Left lobe of liver (tissue), 2 donors: ENCODE measurements around the gene COPZ1. TPM values are rescaled to one million over a fixed set of nuclear protein-coding genes. Genes with fewer than 3 reads are reported as not detected.
"Not testable (repeated sequence)": the region's sequence is repeated elsewhere in the genome, so short reads cannot be mapped to it uniquely, and the experiment has no call there.

ENCODE experiments used
- ATAC-seq: fragments of 200-7000 bp; cut with Tn5 transposase; one replicate; pipeline ENCODE4 v1.9.1; 2020; ENCODE audit warnings: mild to moderate bottlenecking, moderate library complexity
- DNase-seq: peaks from one replicate; pipeline ENCODE4 v3.0.0-alpha.2; 2020; ENCODE audit warnings: low spot score
- total RNA-seq: library from RNA; stranded (reverse); gene quantifications from one replicate; pipeline ENCODE4 v1.2.1, GENCODE V29; 2021
- donor health status: DM: no; HTN: no; CAD: no; lungs with moderate emphysema.
- donor health status: DM: no; HTN: yes; CAD: no.

Gene COPZ1, protein sequence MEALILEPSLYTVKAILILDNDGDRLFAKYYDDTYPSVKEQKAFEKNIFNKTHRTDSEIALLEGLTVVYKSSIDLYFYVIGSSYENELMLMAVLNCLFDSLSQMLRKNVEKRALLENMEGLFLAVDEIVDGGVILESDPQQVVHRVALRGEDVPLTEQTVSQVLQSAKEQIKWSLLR
- total RNA-seq = 71.7 TPM

DNA sequence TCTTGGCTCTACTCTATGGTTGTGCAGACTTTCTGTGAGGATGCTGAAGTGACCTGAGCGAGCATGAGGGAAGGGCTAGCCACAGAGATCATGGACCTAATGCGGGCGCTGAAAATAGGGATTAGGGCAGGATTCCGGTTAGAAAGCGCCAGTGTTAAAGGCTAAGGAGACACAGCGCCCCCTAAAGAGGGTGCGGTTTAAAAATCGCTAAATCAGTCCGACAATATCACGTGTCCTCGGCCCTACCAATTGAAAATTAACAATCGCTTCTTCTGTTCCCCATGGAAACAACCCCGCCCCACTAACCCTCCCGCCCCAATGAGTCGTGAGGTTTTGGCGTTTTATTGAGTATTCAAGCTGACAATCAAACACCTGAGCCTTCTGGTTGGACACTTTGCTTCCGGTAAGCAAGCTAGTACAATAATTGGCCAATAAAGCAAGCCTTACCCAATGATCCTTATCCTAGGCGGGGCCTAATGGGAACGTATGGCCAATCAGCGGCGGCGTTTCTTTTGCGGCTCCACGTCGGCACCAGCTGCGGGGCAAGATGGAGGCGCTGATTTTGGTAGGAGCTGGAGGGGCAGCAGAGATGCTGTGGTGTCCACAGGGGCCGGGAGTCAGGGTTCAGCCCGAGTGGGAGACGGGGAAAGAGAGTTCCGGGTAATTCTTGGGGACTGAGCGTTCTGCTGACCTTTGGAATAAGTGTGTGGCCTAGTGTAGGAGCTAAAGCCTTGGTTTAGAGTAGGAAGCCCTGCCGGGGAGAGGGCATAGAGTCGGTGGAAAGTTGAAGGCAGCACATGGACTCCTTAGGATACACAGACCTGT lies at the start of gene COPZ1:
TSS of gene COPZ1 (plus strand) at position 515 of the 825 bp plus-strand sequence. CDS start at position 548, 33 bp downstream.
- ATAC-seq = peak; percentile 96
- DNase-seq = peak; percentile 95

DNA sequence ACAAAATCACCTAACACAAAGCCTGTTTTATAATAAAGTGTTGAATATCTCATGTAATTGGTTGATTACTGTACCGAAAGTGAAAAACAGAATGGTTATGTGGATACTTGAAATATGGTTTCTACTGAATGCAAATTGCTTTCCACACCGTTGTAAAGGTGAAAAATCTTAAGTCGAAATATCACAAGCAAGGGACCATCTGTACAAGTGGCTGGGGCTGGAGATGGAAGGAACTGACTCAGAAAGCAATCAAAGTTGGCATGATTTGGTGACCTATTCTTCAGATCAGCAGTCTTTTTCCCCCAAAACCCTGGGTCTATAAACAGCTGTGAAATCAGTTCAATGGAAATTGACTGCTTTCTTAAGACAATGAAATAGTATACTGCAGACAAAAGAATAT lies 48.6 kb upstream of the COPZ1 start:
- no peak for ATAC-seq
- no peak for DNase-seq

DNA sequence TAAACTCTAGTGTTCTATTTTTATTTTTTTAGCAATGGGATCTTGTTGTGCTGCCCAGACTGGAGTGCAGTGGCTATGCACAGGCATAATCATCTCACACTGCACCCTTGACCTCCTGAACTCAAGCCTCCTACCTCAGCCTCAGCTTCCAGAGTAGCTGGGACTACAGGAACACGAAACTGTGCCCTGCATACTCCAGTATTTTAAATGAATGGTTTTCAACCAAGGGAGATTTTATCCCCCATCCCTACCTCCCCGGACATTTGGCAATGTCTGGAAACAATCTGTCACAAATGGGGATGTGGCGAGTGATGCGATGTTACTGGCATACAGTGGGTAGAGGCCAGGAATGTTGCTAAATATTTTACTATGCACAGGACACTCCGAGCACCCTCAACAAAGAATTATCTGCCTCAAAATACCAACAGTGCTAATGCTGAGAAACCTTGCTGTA lies 47.1 kb upstream of the COPZ1 start:
- DNase-seq = no peak

DNA sequence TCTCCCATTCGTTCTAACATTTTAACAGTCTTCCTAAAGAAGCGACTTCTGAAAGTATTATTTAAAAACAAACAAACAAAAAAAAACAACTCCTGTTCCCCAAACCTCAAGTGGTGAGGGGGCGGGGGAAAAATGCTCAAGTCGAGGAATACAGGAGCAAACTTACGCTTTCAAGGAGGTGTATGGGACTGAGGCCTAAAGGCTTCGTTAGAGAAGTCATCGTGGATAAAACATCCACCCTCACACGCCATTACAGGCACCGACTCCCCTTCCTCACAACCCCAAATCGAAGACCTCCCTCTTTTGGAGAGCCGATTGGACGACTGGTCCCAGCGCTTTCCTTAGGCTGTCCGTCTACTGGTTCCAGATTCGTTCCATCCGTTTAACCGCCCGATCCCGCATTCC lies 45.7 kb upstream of the COPZ1 start:
- ATAC-seq (no peak), DNase-seq (no peak)

More for the DNA sequence above, 47.1 kb upstream of the COPZ1 start:
- ATAC-seq = no peak

DNA sequence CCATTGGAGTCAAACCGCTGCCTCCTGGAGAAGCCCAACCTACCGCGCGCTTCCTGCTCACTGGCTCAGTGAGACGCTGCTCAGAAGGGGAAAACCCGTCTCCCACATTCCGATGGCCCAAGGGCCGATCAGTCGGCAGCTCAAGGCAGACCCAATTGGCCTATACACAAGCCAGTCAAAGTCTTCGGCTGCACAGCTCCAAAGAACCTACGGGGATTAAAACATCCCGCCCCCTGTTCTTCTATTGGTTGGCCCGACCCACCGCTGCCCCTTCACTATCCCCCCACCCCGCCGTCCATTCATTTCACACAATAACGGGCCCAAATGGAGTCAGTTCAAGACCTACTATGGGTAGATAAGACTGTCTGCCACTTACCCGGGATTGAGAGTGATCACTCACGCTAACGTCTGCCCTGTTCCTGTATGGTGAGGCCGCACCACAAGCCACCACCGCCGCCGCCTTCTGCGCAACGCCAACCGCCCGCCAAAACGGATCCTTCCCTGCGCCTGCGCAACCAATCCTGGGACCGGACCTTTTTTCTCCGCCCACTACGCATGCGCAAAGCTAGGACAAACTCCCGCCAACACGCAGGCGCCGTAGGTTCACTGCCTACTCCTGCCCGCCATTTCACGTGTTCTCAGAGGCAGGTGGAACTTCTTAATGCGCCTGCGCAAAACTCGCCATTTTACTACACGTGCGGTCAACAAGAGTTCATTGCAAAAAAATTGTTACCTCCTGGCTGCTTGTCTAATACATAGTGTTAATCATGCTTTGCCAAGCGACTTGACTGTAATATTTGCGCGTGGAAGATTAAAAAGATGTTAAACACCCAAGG lies 45.1 kb upstream of the COPZ1 start, which contains the start of gene CBX5:
TSS of gene CBX5 (minus strand) at position 491 of the 836 bp plus-strand sequence. CDS start 22,472 bp downstream, outside the sequence.
- ATAC-seq = peak; percentile 82
- peak; percentile 100 for DNase-seq

DNA sequence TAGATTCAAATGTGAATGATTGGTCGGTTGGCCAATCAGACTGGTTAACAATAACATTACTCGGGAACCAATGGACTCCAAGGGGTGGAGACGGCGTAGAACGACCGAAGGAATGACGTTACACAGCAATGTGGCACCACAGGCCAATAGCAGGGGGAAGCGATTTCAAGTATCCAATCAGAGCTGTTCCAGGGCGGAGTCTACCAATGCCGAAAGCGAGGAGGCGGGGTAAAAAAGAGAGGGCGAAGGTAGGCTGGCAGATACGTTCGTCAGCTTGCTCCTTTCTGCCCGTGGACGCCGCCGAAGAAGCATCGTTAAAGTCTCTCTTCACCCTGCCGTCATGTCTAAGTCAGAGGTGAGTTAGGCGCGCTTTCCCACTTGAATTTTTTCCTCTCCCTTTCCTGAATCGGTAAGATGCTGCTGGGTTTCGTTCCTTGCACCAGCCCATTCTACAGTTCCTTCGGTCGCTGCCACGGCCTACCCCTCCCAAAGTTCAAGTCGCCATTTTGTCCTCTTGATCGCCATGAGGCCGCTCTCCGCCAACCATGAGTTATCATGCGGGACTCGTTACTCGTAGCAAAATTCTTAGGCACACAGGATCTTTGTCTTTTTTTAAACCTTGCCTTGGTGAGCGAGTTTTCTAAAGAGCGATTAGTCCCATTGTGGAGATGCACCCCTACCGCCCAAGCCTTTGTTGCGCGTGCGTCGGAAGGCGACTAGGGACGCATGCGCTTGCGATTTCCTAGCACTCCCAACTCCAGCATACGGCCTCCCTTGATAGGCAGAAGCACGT lies 44.3 kb upstream of the COPZ1 start, which contains the start of gene HNRNPA1:
TSS of gene HNRNPA1 (plus strand) at position 259 of the 793 bp plus-strand sequence. CDS start at position 341, 82 bp downstream.
- ATAC-seq = peak; percentile 85
- DNase-seq = peak; percentile 97

DNA sequence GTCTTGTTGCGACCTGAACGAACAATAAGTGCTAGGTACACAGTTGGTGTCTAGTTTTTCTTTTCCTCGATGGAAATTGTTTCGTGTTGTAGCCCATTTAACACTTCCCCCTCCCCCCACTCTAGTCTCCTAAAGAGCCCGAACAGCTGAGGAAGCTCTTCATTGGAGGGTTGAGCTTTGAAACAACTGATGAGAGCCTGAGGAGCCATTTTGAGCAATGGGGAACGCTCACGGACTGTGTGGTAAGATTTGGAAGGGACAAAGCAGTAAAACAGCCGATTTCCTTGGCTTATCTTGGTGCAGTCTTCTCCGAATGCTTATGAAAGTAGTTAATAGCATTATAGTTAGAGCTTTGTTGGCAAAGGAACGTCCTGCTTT lies 43.7 kb upstream of the COPZ1 start:
- DNase-seq, ATAC-seq: not testable (repeated sequence)

DNA sequence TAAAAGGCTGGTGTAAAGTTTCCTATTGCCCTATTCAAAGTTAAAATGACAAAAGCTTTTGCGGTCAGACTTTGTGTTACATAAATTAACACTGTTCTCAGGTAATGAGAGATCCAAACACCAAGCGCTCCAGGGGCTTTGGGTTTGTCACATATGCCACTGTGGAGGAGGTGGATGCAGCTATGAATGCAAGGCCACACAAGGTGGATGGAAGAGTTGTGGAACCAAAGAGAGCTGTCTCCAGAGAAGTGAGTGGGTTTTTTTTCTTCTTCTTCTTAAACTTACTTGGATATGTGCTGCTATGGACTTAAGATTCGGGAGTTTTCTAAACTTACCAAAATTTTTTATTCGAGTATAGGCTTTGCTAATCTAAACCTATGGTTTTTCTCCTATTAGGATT lies 43.2 kb upstream of the COPZ1 start:
- DNase-seq, ATAC-seq: not testable (repeated sequence)

DNA sequence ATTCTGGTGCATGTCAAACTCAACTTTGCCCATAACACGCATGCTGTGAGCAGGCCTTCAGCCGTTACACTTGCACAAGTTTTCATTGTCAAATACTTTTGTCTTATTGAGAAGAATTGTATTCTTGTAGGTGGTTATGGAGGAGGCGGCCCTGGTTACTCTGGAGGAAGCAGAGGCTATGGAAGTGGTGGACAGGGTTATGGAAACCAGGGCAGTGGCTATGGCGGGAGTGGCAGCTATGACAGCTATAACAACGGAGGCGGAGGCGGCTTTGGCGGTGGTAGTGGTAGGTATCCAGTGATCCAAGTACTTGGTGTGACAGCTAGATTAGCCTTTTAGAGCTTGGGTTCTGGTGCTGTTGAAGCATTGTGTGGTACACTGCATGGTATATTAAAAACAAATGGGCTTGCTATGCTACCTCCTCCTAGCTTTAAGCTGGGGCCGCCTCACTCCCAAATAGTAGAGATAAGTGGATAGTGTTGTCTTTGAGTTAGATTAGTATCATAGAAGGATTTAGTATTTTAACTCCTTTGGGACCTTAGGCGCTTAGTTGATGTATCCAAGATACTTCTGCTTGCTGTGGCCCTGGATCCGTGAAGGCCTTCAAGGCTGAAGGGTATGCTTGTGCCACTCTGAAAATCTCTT lies 41.9 kb upstream of the COPZ1 start:
- no peak for ATAC-seq
- no peak for DNase-seq

DNA sequence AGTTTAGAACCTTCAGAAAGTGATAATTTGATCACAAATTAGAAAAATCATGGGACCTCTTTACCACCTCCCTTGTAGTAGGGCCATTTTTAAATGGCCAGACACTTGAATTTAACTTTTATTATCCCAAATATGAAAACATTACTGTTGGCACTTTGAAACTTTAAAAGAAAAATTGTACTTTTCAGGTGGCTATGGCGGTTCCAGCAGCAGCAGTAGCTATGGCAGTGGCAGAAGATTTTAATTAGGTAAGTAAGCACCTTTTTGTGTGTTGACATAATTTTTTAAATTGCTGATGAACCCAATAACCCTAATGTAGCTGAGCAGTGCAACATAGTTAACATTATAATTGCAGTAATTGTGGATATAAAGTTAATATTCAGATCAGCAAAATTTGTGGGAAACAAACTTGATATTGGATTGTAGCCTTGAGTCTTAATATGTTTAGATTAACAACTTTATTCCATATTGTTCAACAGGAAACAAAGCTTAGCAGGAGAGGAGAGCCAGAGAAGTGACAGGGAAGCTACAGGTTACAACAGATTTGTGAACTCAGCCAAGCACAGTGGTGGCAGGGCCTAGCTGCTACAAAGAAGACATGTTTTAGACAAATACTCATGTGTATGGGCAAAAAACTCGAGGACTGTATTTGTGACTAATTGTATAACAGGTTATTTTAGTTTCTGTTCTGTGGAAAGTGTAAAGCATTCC lies 40.7 kb upstream of the COPZ1 start:
- ATAC-seq, DNase-seq: not testable (repeated sequence)

DNA sequence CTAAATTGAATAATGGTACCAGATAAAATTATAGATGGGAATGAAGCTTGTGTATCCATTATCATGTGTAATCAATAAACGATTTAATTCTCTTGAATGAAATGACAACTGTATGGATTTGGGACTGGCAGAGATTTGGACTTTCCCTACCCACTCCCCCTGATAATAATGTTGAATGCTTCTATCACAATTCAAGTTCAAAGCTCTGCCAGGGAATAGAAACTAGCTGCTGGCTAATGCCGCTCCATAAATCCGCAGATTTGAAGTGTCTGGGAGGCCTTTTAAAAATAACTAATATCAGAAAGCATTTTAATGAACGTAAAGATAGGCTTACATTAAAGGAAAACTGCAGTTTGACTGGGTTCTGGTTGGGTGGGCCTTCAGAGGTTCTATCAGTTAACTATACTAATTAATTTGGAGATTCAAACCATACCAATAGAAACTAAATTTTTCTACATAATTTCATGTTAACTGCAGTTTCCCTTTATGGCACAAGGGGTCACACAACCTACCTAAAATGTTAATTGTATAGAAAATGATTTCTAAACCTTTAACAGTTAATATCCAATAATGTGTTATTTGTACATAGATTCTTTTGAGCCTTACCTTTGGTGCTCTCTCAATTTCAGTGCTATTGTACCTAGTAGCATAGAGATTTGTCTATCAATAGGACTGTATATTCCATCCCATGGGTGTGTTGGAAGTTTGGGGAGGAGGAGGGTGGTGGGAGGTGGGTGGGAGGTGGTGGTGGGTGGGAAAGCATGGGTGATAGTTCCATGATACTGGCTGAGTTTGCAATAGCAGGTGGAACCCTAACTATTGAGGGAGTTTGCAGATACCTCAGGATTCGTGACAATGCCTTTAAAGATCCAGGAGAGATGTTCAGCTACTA lies 39.5 kb upstream of the COPZ1 start:
- ATAC-seq = no peak
- DNase-seq = no peak

DNA sequence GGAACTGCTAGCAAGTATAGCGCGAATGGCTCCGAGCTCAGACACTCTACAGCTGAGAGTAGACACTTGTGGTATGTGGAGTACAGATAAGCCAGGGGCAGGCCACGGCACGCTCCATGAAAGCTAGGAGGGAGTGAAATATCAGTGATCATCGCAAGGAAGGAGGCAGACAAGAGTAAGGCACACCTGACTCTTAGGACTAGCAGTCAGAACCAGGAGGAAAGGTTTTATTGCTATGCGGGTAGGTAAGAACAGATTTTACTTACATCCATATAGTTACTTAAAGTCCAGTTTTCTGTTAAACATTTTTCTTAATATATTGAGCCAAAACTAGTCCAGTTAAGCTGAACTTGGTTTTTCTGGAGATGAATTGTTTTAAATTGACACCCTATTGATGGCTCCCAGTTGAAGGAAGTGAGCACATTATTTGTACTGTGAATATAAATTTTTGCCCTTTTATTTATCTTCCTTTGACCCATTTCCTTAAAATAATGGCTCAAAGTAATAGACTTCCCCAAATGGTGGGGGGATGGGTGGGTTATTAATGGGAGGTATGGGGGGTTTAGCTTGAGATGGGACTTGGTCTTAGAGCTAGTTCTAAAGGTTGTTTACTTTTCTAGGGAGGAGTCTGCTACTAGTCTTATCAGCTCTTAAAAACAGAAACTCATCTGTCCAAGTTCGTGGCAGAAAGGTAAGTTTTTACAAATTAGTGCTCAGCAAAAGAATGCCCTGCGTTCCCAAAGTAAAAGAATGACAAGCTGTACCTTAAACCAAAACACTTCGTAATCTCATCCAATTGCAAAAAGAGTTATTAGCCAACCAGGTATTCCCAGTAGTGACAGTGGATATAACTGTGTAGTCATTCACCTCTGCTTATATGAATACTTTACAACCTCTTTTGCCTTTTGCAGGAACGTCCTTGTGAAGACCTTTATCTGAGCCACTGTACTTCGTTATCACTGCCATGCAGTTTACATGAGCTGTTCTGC lies 38.6 kb upstream of the COPZ1 start:
- no peak for DNase-seq

DNA sequence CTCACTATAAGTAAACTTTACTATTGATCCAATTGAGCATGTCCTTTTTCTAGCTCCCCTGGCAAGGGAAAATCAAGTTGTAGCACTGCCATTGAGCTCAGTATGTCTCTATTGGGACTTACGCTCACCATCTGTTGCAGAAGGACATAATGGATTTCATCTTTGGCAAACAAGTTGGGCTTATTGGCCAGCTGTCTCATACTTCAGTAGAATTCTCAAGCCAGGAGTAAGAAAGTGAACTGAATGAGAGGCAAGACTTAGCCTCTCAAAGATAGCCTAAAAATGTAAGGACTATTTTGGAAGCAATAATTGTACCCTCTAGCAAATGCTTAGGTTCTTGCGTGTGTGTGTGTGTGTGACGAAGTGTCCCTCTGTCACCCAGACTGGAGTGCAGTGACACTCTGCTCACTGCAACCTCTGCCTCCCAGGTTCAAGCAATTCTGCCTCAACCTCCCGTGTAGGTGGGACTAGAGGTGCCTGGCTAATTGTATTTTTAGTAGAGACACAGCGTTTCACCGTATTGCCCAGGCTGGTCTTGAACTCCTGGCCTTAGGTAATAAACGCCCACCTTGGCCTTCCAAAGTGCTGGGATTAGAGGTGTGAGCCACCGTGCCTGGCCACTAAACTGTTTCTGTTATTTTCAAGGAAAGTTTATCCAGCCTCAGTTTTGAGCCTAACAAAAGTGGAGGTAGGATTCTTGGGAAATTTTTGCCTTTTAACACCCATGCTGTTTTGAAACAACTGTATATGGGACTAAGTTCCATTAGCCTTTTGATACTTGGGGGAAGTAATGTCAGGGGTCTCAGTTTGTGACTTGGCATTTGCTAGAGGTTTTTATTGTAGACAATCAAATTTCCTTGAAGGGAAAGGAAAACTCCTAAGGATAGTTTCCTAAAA lies 37.4 kb upstream of the COPZ1 start:
- ATAC-seq (no peak), DNase-seq (no peak)

More for the DNA sequence above, 38.6 kb upstream of the COPZ1 start:
- no peak for ATAC-seq

DNA sequence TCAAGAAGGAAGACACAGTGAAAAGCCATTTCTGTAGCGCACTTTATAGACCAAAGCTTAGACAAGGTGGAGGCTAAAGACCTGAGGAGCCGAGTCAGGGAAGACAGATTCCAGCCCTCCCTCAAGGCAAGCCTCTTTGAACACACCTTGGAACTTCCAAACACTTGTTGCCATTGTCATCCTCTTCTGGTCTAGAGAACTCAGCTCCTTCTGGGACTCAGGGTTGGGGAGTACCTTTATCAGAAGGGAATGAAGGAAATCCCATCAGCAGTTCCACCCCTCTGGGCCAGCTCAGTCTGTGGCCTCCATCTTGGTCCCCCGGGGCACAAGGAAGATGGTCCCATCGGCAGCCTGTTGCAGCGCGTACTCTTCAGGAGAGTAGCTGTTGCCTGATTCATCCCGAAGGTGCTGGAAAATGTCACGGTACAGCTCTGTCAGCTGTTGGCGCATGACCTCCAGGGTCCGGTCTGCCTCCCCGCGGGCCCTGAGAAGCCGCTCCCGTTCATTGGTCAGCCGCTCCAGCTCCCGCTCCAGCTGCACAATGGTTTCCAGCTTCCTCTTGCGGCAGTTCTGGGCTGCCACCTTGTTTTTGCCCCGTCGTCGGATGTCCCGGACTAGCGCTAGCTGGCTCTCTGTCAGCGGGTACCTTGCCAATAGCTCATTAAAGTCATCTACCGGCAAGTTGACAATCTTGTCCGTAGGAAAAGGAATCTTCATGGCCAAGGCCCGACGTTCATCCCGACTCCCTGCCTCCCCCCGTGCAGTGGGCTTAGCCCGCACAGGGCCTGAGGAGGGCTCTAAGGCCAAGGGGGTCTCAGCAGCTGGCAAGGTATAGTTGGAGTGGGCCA lies 32.6 kb upstream of the COPZ1 start:
- DNase-seq (peak; percentile 42), ATAC-seq (no peak)

DNA sequence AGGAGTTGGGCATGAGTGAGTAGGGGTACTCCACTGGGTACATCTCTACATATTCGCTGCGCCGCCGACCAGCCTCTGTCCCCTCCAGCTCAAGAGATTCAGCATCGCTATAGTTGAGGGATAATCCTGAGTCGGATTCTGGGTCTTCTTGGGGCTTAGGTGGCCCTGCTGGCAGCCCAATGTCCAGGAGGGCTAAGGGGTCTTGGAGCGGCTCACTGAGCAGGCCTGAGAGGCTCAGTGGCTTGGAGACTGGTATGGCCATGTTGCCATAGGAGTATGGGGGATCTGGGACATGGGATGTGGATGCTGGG lies 32.0 kb upstream of the COPZ1 start:
- ATAC-seq = no peak

More for the DNA sequence above, 32.0 kb upstream of the COPZ1 start:
- DNase-seq = peak; percentile 42
